Peyer's patch (tissue), 4 donors: Measurements from ENCODE around the gene KCNE1. TPM values are rescaled to one million over a fixed set of nuclear protein-coding genes. Genes with fewer than 3 reads are reported as not detected.
A peak's percentile ranks its signal among the peaks of the same experiment; 100 is the strongest.

ENCODE experiments used
- DNase-seq, 3 donors: peaks; one replicate each; pipeline ENCODE4 v3.0.0-alpha.2; 2017 to 2019
- H3K27ac ChIP-seq, 4 donors: fragments of 200-600 bp; sonication (generic); one replicate each; pipeline ENCODE4 v1.5.1; 2016 to 2019
- H3K27me3 ChIP-seq, 2 donors: fragments of 200-600 bp; sonication (generic); one replicate each; pipeline ENCODE4 v1.5.1; 2019
- H3K36me3 ChIP-seq, 3 donors: fragments of 200-600 bp; sonication (generic); one replicate each; pipeline ENCODE4 v1.5.1; 2016 to 2019
- H3K4me1 ChIP-seq, 4 donors: fragments of 200-600 bp; sonication (generic); one replicate each; pipeline ENCODE4 v1.5.1; 2016 to 2019
- H3K4me3 ChIP-seq, 4 donors: fragments of 200-600 bp; sonication (generic); 1 replicate in 3 of 4; 2 replicates in 1 of 4; pipeline ENCODE4 v1.5.1; 2016 to 2019; ENCODE audit warnings: mild to moderate bottlenecking in 1 of 4
- H3K9me3 ChIP-seq, 4 donors: fragments of 200-600 bp; sonication (generic); one replicate each; pipeline ENCODE4 v1.5.1; 2016 to 2019; ENCODE audit warnings: mild to moderate bottlenecking in 1 of 4
- CTCF ChIP-seq, 6 experiments: fragments of 450-650 bp in 4 of 6; fragments of 200-600 bp in 2 of 6; sonication (generic) in 1 of 6; IDR thresholded peaks; one replicate each; pipeline ENCODE4 v1.5.1; 2017 to 2019; ENCODE audit warnings: antibody characterized with exemption in 6 of 6, mild to moderate bottlenecking in 3 of 6, moderate library complexity in 1 of 6
- POLR2A ChIP-seq, 2 donors: fragments of 450-650 bp; IDR thresholded peaks; one replicate each; pipeline ENCODE4 v1.5.1; 2017; ENCODE audit warnings: antibody characterized with exemption in 2 of 2, mild to moderate bottlenecking in 2 of 2, moderate library complexity in 2 of 2
- total RNA-seq, 4 donors: library from RNA; depleted of rRNA; stranded (reverse); fragments of >200 nt; gene quantifications; one replicate each; pipeline ENCODE4 v1.1.0, GENCODE V29; 2016

Gene KCNE1
- total RNA-seq, 4 donors from 2014 or later = 0.70 to 3.8 (median 1.7) TPM

GRCh38 chr21:34522284-34522683 lies 10.3 kb upstream of the KCNE1 start:
- H3K4me3 ChIP-seq = peak overlapping the region in 1 of 4 donors; percentile 10
- DNase-seq = peak in 2 of 3 donors; percentile 74
- H3K4me1 ChIP-seq = peaks cover 0 to 40% (median 2%) of the 10 kb centered on the region in 4 donors
- H3K9me3 ChIP-seq = no peaks in the 10 kb centered on the region
- H3K27me3 ChIP-seq = no peaks in the 10 kb centered on the region
- TF ChIP-seq POLR2A (IDR thresholded peaks at IDR 0.05) (no peak), CTCF (IDR thresholded peaks at IDR 0.05) (no peak)
- peaks cover 0 to 36% (median 0%) of the 10 kb centered on the region in 3 donors for H3K36me3 ChIP-seq
- peak overlapping the region in 3 of 4 donors; percentile 25 to 77 (median 69) for H3K27ac ChIP-seq

- no peak overlapping the region for H3K4me3 ChIP-seq
- H3K27me3 ChIP-seq = no peaks in the 10 kb centered on the region
- H3K27ac ChIP-seq = peak overlapping the region in 3 of 4 donors; percentile 25 to 77 (median 69)
- no peaks in the 10 kb centered on the region for H3K9me3 ChIP-seq
- no peak for TF ChIP-seq POLR2A (IDR thresholded peaks at IDR 0.05)
- TF ChIP-seq CTCF (IDR thresholded peaks at IDR 0.05) = no peak
- H3K4me1 ChIP-seq = peaks cover 0 to 40% (median 2%) of the 10 kb centered on the region in 4 donors
- DNase-seq = no peak
- peaks cover 0 to 39% (median 0%) of the 10 kb centered on the region in 3 donors for H3K36me3 ChIP-seq
Measured at GRCh38 chr21:34521561-34521960, 9.6 kb upstream of the KCNE1 start.

GRCh38 chr21:34520764-34521508 lies 8.9 kb upstream of the KCNE1 start:
- no peak for TF ChIP-seq POLR2A (IDR thresholded peaks at IDR 0.05)
- no peak for TF ChIP-seq CTCF (IDR thresholded peaks at IDR 0.05)
- peaks cover 0 to 40% (median 0%) of the 10 kb centered on the region in 3 donors for H3K36me3 ChIP-seq
- DNase-seq = no peak
- peak overlapping the region in 3 of 4 donors; percentile 13 to 69 (median 25) for H3K27ac ChIP-seq
- no peak overlapping the region for H3K4me3 ChIP-seq
- no peaks in the 10 kb centered on the region for H3K9me3 ChIP-seq
- H3K27me3 ChIP-seq = no peaks in the 10 kb centered on the region
- peaks cover 0 to 40% (median under 1%) of the 10 kb centered on the region in 4 donors for H3K4me1 ChIP-seq

- Histone ChIP-seq H3K4me1 (peaks cover 0 to 40% (median 0%) of the 10 kb centered on the region in 4 donors), H3K27ac (peak overlapping the region in 2 of 4 donors; percentile 13 to 38), H3K9me3 (no peaks in the 10 kb centered on the region), H3K4me3 (no peak overlapping the region), H3K27me3 (no peaks in the 10 kb centered on the region), H3K36me3 (peaks cover 0 to 42% (median 0%) of the 10 kb centered on the region in 3 donors)
- TF ChIP-seq POLR2A (IDR thresholded peaks at IDR 0.05) (no peak), CTCF (IDR thresholded peaks at IDR 0.05) (no peak)
- no peak for DNase-seq
Measured at GRCh38 chr21:34520281-34520680, 8.3 kb upstream of the KCNE1 start.

- Histone ChIP-seq H3K27me3 (no peaks in the 10 kb centered on the region), H3K4me1 (peaks cover 0 to 36% (median 0%) of the 10 kb centered on the region in 4 donors), H3K27ac (peak overlapping the region in 1 of 4 donors; percentile 38), H3K4me3 (no peak overlapping the region), H3K9me3 (no peaks in the 10 kb centered on the region), H3K36me3 (peaks cover 0 to 42% (median 0%) of the 10 kb centered on the region in 3 donors)
- TF ChIP-seq CTCF (IDR thresholded peaks at IDR 0.05) (no peak), POLR2A (IDR thresholded peaks at IDR 0.05) (no peak)
- no peak for DNase-seq
Measured at GRCh38 chr21:34519694-34520093, 7.7 kb upstream of the KCNE1 start.
